MM.1S (cell line): ENCODE measurements around the gene ADGRD1.

ENCODE experiments used
- DNase-seq: peaks from one replicate; pipeline ENCODE4 v3.0.0-alpha.2; 2015
- H2AFZ ChIP-seq: fragments of 300-600 bp; sonication (generic); 2 replicates; pipeline ENCODE4 v1.6.0; 2016; ENCODE audit warnings: antibody characterized with exemption, low read length
- H3F3A ChIP-seq: fragments of 300-600 bp; sonication (generic); 2 replicates; pipeline ENCODE4 v1.6.1; 2016; ENCODE audit warnings: mild to moderate bottlenecking, antibody characterized with exemption, low read length, moderate library complexity, mixed read lengths; ENCODE audit not compliant: insufficient read depth
- H3K27ac ChIP-seq: fragments of 300-600 bp; sonication (generic); 2 replicates; pipeline ENCODE4 v1.5.1; 2016; ENCODE audit warnings: mild to moderate bottlenecking, low read length
- H3K27me3 ChIP-seq: fragments of 300-600 bp; sonication (generic); replicated peaks from 2 replicates; pipeline ENCODE4 v1.6.0; 2016; ENCODE audit warnings: low read length; ENCODE audit not compliant: insufficient read depth
- H3K36me3 ChIP-seq: fragments of 300-600 bp; sonication (generic); replicated peaks from 2 replicates; pipeline ENCODE4 v1.6.1; 2016; ENCODE audit warnings: mild to moderate bottlenecking, low read length, mixed read lengths; ENCODE audit not compliant: insufficient read depth
- H3K4me1 ChIP-seq: fragments of 300-600 bp; sonication (generic); 2 replicates; pipeline ENCODE4 v1.6.1; 2016; ENCODE audit warnings: low read length, mixed read lengths
- H3K4me2 ChIP-seq: fragments of 300-600 bp; sonication (generic); 2 replicates; pipeline ENCODE4 v1.6.0; 2016; ENCODE audit warnings: low read depth, low read length
- H3K4me3 ChIP-seq: fragments of 300-600 bp; sonication (generic); 2 replicates; pipeline ENCODE4 v1.5.1; 2016; ENCODE audit warnings: low read length, mixed read lengths
- H3K79me2 ChIP-seq: fragments of 300-600 bp; sonication (generic); 2 replicates; pipeline ENCODE4 v1.6.1; 2016; ENCODE audit warnings: mixed run types, low read length, mixed read lengths
- H3K9ac ChIP-seq: fragments of 300-600 bp; sonication (generic); 2 replicates; pipeline ENCODE4 v1.6.1; 2016; ENCODE audit warnings: low read length, mixed read lengths
- H3K9me2 ChIP-seq: fragments of 300-600 bp; sonication (generic); replicated peaks from 2 replicates; pipeline ENCODE4 v1.6.1; 2016; ENCODE audit warnings: mild to moderate bottlenecking, low read length, mixed read lengths; ENCODE audit not compliant: insufficient read depth
- H3K9me3 ChIP-seq: fragments of 300-600 bp; sonication (generic); replicated peaks from 2 replicates; pipeline ENCODE4 v1.6.1; 2016; ENCODE audit warnings: mild to moderate bottlenecking, low read length, mixed read lengths; ENCODE audit not compliant: insufficient read depth
- H4K20me1 ChIP-seq: fragments of 300-600 bp; sonication (generic); 2 replicates; pipeline ENCODE4 v1.6.1; 2016; ENCODE audit warnings: mild to moderate bottlenecking, low read length, moderate library complexity, mixed read lengths; ENCODE audit not compliant: insufficient read depth
- EZH2 ChIP-seq: fragments of 300-600 bp; sonication (generic); optimal IDR thresholded peaks from 2 replicates; pipeline ENCODE3; 2017; ENCODE audit warnings: low read depth, mild to moderate bottlenecking, antibody characterized with exemption, low read length, mixed read lengths
- EZH2phosphoT487 ChIP-seq: fragments of 300-600 bp; sonication (generic); IDR thresholded peaks from 2 replicates; pipeline ENCODE4 v1.6.1; 2018; ENCODE audit warnings: antibody characterized with exemption, low read length
- TF ChIP-seq, protein P1 (sequence below): fragments of 300-600 bp; sonication (generic); IDR thresholded peaks from 2 replicates; pipeline ENCODE4 v1.5.1; 2016; ENCODE audit warnings: antibody characterized with exemption, low read length, mixed read lengths

The ADGRD1 gene

DNA sequence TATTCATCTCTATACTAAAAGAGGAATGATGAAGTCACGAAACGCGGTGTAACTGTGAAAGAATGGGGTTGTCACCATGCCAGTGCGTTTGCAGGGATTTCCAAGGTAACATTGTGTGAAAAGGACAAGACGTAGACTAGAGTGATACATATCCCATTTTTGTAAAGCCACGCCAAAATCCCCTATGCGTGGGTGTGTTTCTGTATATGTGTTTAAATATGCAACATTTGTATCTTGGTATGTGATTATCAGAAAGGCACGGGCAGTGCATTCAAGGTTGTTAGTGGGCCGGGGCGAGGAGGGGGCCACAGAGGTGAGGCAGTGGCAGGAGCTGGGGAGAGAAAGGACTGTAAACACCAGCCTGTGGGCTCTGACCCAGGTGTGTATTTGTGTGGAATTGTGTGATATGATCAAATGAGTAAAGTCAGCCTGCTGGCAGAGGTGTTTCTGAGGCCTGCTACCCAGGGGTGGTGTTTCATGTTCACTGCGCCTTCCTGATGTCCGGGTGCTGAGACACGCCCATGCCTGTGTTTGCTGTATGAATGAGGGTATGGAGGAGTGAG lies 137.8 kb downstream of the ADGRD1 start:
- peaks cover 8% of the 10 kb centered on the region; the same call in 1 of the 2 replicates for H3K4me1 ChIP-seq
- no peaks in the 10 kb centered on the region for H3K9me3 ChIP-seq
- no peaks in the 10 kb centered on the region for H3K9me2 ChIP-seq
- no peaks in the 10 kb centered on the region for H3K36me3 ChIP-seq
- no peaks in the 10 kb centered on the region for H3K79me2 ChIP-seq
- no peak overlapping the region for H3K4me2 ChIP-seq
- H3K27me3 ChIP-seq, result no peaks in the 10 kb centered on the region
- no peak overlapping the region for H3K4me3 ChIP-seq
- no peak for TF ChIP-seq EZH2
- TF ChIP-seq, protein P1, sequence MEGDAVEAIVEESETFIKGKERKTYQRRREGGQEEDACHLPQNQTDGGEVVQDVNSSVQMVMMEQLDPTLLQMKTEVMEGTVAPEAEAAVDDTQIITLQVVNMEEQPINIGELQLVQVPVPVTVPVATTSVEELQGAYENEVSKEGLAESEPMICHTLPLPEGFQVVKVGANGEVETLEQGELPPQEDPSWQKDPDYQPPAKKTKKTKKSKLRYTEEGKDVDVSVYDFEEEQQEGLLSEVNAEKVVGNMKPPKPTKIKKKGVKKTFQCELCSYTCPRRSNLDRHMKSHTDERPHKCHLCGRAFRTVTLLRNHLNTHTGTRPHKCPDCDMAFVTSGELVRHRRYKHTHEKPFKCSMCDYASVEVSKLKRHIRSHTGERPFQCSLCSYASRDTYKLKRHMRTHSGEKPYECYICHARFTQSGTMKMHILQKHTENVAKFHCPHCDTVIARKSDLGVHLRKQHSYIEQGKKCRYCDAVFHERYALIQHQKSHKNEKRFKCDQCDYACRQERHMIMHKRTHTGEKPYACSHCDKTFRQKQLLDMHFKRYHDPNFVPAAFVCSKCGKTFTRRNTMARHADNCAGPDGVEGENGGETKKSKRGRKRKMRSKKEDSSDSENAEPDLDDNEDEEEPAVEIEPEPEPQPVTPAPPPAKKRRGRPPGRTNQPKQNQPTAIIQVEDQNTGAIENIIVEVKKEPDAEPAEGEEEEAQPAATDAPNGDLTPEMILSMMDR, result no peak
- no peak for TF ChIP-seq EZH2phosphoT487
- H4K20me1 ChIP-seq, result no peaks in the 10 kb centered on the region
- no peaks in the 10 kb centered on the region for H3F3A ChIP-seq
- H3K27ac ChIP-seq, result no peak overlapping the region
- no peak for DNase-seq
- no peak overlapping the region for H3K9ac ChIP-seq
- no peak overlapping the region for H2AFZ ChIP-seq

GRCh38 chr12:131091976-131092691 lies 138.4 kb downstream of the ADGRD1 start:
- Histone ChIP-seq H2AFZ (no peak overlapping the region), H3K4me1 (peaks cover 8% of the 10 kb centered on the region; the same call in 1 of the 2 replicates), H3K4me3 (no peak overlapping the region), H3K36me3 (no peaks in the 10 kb centered on the region), H3K9me3 (no peaks in the 10 kb centered on the region), H4K20me1 (no peaks in the 10 kb centered on the region), H3K27ac (no peak overlapping the region), H3K9me2 (no peaks in the 10 kb centered on the region), H3K79me2 (no peaks in the 10 kb centered on the region), H3K9ac (no peak overlapping the region), H3F3A (no peaks in the 10 kb centered on the region), H3K4me2 (no peak overlapping the region), H3K27me3 (no peaks in the 10 kb centered on the region)
- DNase-seq, result no peak
- TF ChIP-seq, protein P1, result no peak
- TF ChIP-seq EZH2phosphoT487 (no peak), EZH2 (no peak)

- Histone ChIP-seq H3K4me3 (no peak overlapping the region), H4K20me1 (no peaks in the 10 kb centered on the region), H3K27ac (peak overlapping the region; percentile 43; the same call in 1 of the 2 replicates), H3K27me3 (no peaks in the 10 kb centered on the region), H3K36me3 (no peaks in the 10 kb centered on the region), H3K9ac (no peak overlapping the region), H3K4me1 (peaks cover 8% of the 10 kb centered on the region; the same call in 1 of the 2 replicates), H3K9me2 (no peaks in the 10 kb centered on the region), H3F3A (no peaks in the 10 kb centered on the region), H3K9me3 (no peaks in the 10 kb centered on the region), H3K79me2 (no peaks in the 10 kb centered on the region), H2AFZ (no peak overlapping the region), H3K4me2 (peak overlapping the region; percentile 57; the same call in 1 of the 2 replicates)
- TF ChIP-seq, protein P1, result peak; percentile 12; the same call in 1 of the 2 replicates
- no peak for TF ChIP-seq EZH2phosphoT487
- DNase-seq, result peak; percentile 71
Measured at GRCh38 chr12:131092901-131093603, 139.3 kb downstream of the ADGRD1 start.
